Bronchial epithelial cell (primary cell): ENCODE results near the gene PCBD2. TPM values are rescaled to one million over a fixed set of nuclear protein-coding genes. Genes with fewer than 3 reads are reported as not detected.

ENCODE experiments used
- DNase-seq: peaks from one replicate; pipeline ENCODE4 v3.0.0-alpha.2; 2010; ENCODE audit warnings: low read depth
- FAIRE-seq: peaks from 2 replicates; lab custom pipeline; 2011; peaks lifted over from hg19 to GRCh38; lab: Jason Lieb, UNC
- H3K27me3 ChIP-seq: 2 replicates; pipeline ENCODE4 v1.5.1; 2011; ENCODE audit warnings: low read length; ENCODE audit not compliant: control insufficient read depth, insufficient read depth
- H3K36me3 ChIP-seq: 2 replicates; pipeline ENCODE4 v1.5.1; 2011; ENCODE audit warnings: low read length; ENCODE audit not compliant: control insufficient read depth, insufficient read depth
- H3K4me3 ChIP-seq: 2 replicates; pipeline ENCODE4 v1.5.1; 2011; ENCODE audit warnings: mild to moderate bottlenecking, low read depth, low read length, control low read depth
- CTCF ChIP-seq: IDR thresholded peaks from 2 replicates; pipeline ENCODE4 v1.5.1; 2011; ENCODE audit warnings: mild to moderate bottlenecking, moderate library complexity, low read length, control low read depth, inconsistent platforms; ENCODE audit not compliant: insufficient read depth, severe bottlenecking
- total RNA-seq: library from RNA; depleted of rRNA; stranded (reverse); fragments of >200 nt; gene quantifications from 2 replicates; pipeline ENCODE4 v1.2.1, GENCODE V29; 2014

PCBD2 gene
- total RNA-seq, 1 donor from 2014 or later: 6.8 TPM

- FAIRE-seq: no peak
- Histone ChIP-seq H3K36me3 (no peaks in the 10 kb centered on the region), H3K27me3 (no peaks in the 10 kb centered on the region), H3K4me3 (no peak overlapping the region)
- TF ChIP-seq CTCF: no peak
- no peak for DNase-seq
Measured at GRCh38 chr5:135011355-135012032, 106.6 kb downstream of the PCBD2 start.

- DNase-seq (no peak), FAIRE-seq (no peak)
- Histone ChIP-seq H3K36me3 (no peaks in the 10 kb centered on the region), H3K27me3 (no peaks in the 10 kb centered on the region), H3K4me3 (no peak overlapping the region)
- TF ChIP-seq CTCF: no peak
Measured at GRCh38 chr5:135012033-135012588, 107.2 kb downstream of the PCBD2 start.

Other genes starting within 250 kb of the PCBD2 start
- 19.3 and 32.9 TPM in 2 replicates for gene CAMLG, start 166.6 kb upstream of the PCBD2 start, total RNA-seq
- 10.8 and 14.0 TPM in 2 replicates for gene DDX46, start 146.4 kb upstream of the PCBD2 start, total RNA-seq
- gene C5orf24, start 59.2 kb upstream of the PCBD2 start, total RNA-seq: 22.6 and 23.8 TPM in 2 replicates
- 45.2 and 45.8 TPM in 2 replicates for gene TXNDC15, start 30.8 kb upstream of the PCBD2 start, total RNA-seq
- under 0.01 and 0.26 TPM in 2 replicates for gene CATSPER3, start 62.8 kb downstream of the PCBD2 start, total RNA-seq
- 87.7 and 145 TPM in 2 replicates for gene PITX1, start 129.1 kb downstream of the PCBD2 start, total RNA-seq